Kidney glomerular epithelial cell (primary cell): ENCODE data around the gene GOLGA8R.
"Not testable (repeated sequence)": the region's sequence is repeated elsewhere in the genome, so short reads cannot be mapped to it uniquely, and the experiment has no call there.

Experiments
- DNase-seq: peaks from one replicate; lab custom pipeline; 2025; lab: John Stamatoyannopoulos, UW

Gene GOLGA8R

GRCh38 chr15:30414160-30414559 is at the start of gene GOLGA8R:
Gene GOLGA8R, minus strand, starts transcription at chr15:30414260. Its CDS starts 98 bp downstream, at chr15:30414162.
- not testable (repeated sequence) for DNase-seq

GRCh38 chr15:30463849-30464248 is 49.8 kb upstream of the GOLGA8R start:
- not testable (repeated sequence) for DNase-seq

GRCh38 chr15:30462176-30462575 is 48.1 kb upstream of the GOLGA8R start:
- not testable (repeated sequence) for DNase-seq

GRCh38 chr15:30452702-30453101 is 38.6 kb upstream of the GOLGA8R start:
- DNase-seq, result not testable (repeated sequence)

GRCh38 chr15:30438348-30438747 is 24.3 kb upstream of the GOLGA8R start:
- DNase-seq, result not testable (repeated sequence)

- DNase-seq, result not testable (repeated sequence)
Measured at GRCh38 chr15:30435878-30436277, 21.8 kb upstream of the GOLGA8R start.

GRCh38 chr15:30420723-30421122 is 6.7 kb upstream of the GOLGA8R start:
- DNase-seq, result not testable (repeated sequence)

- not testable (repeated sequence) for DNase-seq
Measured at GRCh38 chr15:30407636-30408035, 6.4 kb downstream of the GOLGA8R start.

- not testable (repeated sequence) for DNase-seq
Measured at GRCh38 chr15:30398988-30399387, 15.1 kb downstream of the GOLGA8R start.

GRCh38 chr15:30393664-30393991 is 20.4 kb downstream of the GOLGA8R start:
- DNase-seq, result not testable (repeated sequence)

GRCh38 chr15:30392766-30393663 is 21.0 kb downstream of the GOLGA8R start, which contains the start of gene CHRFAM7A:
Gene CHRFAM7A, minus strand, starts transcription at chr15:30393540. Its CDS starts 10,189 bp downstream, at chr15:30383351.
- DNase-seq, result not testable (repeated sequence)

- DNase-seq, result not testable (repeated sequence)
Measured at GRCh38 chr15:30386318-30386887, 27.7 kb downstream of the GOLGA8R start.

GRCh38 chr15:30377082-30377413 is 37.0 kb downstream of the GOLGA8R start:
- not testable (repeated sequence) for DNase-seq

GRCh38 chr15:30376375-30377081 is 37.5 kb downstream of the GOLGA8R start:
- DNase-seq, result not testable (repeated sequence)

GRCh38 chr15:30375872-30376271 is 38.2 kb downstream of the GOLGA8R start:
- DNase-seq, result not testable (repeated sequence)

- DNase-seq, result not testable (repeated sequence)
Measured at GRCh38 chr15:30374862-30375261, 39.2 kb downstream of the GOLGA8R start.

- not testable (repeated sequence) for DNase-seq
Measured at GRCh38 chr15:30368271-30368670, 45.8 kb downstream of the GOLGA8R start.

GRCh38 chr15:30367246-30367645 is 46.8 kb downstream of the GOLGA8R start:
- not testable (repeated sequence) for DNase-seq

GRCh38 chr15:30361404-30361803 is 52.7 kb downstream of the GOLGA8R start:
- not testable (repeated sequence) for DNase-seq

- DNase-seq, result not testable (repeated sequence)
Measured at GRCh38 chr15:30360990-30361389, 53.1 kb downstream of the GOLGA8R start.

- DNase-seq, result not testable (repeated sequence)
Measured at GRCh38 chr15:30355043-30355442, 59.0 kb downstream of the GOLGA8R start.
